Measurements from ENCODE around the gene OR13J1.

The OR13J1 gene

DNA sequence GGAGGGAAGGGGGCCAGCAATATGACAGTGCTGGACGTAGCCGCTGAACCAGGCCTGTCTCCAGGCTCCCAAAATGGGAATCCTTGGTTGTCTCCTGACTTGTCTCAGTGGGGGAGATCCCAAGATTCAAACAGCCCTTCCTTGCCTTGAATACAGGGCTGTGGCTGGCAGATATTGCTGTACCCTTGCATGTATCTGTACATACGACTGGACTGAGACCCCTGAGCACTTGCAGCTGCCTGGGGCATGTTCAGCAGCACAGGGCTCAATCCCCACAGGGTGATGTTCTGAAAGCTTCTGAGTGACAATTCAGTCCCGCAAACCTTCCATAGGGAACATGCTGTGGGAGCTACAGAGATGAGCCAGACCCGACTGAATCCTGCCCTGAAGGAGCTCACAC is 13.3 kb downstream of the OR13J1 start:
- H3K9me3 ChIP-seq (ENCODE audit: insufficient read depth, low read length), result no peaks in the 10 kb centered on the region
- no peaks in the 10 kb centered on the region for H3K27me3 ChIP-seq (ENCODE audit: low read length)
- H3K4me3 ChIP-seq (ENCODE audit: insufficient read depth, low read length, poor library complexity, severe bottlenecking), result no peak overlapping the region
- TF ChIP-seq, protein P1, sequence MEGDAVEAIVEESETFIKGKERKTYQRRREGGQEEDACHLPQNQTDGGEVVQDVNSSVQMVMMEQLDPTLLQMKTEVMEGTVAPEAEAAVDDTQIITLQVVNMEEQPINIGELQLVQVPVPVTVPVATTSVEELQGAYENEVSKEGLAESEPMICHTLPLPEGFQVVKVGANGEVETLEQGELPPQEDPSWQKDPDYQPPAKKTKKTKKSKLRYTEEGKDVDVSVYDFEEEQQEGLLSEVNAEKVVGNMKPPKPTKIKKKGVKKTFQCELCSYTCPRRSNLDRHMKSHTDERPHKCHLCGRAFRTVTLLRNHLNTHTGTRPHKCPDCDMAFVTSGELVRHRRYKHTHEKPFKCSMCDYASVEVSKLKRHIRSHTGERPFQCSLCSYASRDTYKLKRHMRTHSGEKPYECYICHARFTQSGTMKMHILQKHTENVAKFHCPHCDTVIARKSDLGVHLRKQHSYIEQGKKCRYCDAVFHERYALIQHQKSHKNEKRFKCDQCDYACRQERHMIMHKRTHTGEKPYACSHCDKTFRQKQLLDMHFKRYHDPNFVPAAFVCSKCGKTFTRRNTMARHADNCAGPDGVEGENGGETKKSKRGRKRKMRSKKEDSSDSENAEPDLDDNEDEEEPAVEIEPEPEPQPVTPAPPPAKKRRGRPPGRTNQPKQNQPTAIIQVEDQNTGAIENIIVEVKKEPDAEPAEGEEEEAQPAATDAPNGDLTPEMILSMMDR (IDR thresholded peaks at IDR 0.05; ENCODE audit: insufficient read depth, low read length, poor library complexity, severe bottlenecking), result no peak
- no peak for TF ChIP-seq EZH2phosphoT487 (conservative IDR thresholded peaks at IDR 0.05; ENCODE audit: low read length)
- H3K9me2 ChIP-seq (replicated peaks; ENCODE audit: insufficient read depth, low read length), result no peaks in the 10 kb centered on the region
- no peaks in the 10 kb centered on the region for H3K36me3 ChIP-seq (ENCODE audit: low read length)
- no peak overlapping the region for H3K27ac ChIP-seq (ENCODE audit: low read depth, low read length)
- no peaks in the 10 kb centered on the region for H3F3A ChIP-seq (ENCODE audit: insufficient read depth)
- H2AFZ ChIP-seq (ENCODE audit: low read depth, low read length, severe bottlenecking), result no peak overlapping the region
- H3K9ac ChIP-seq (ENCODE audit: low read length), result no peak overlapping the region
- H3K79me2 ChIP-seq (ENCODE audit: insufficient read depth, low read length), result no peaks in the 10 kb centered on the region
- H4K20me1 ChIP-seq (ENCODE audit: low read depth, low read length), result no peaks in the 10 kb centered on the region
- H3K4me2 ChIP-seq (ENCODE audit: low read depth, low read length, poor library complexity, severe bottlenecking), result no peak overlapping the region

DNA sequence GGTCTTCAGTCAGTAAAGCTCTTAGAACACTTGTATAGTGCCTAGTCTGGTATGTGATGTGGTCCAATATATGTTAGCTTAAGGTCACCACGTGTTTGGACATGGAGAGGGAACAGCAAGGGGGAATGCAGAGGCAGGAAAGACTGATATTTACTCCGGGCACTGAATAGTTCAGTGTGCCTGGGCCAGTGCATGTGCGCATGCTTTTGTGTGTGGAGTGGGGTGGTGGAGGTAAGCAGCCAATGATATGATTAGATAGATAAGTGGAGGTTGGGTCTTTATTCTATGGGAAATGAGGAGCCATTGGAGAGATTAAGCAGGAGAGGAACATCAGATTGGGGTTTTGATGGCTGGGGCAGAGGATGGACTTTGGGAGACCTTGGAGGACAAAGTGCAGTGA is 14.0 kb downstream of the OR13J1 start:
- Histone ChIP-seq H3K79me2 (ENCODE audit: insufficient read depth, low read length) (no peaks in the 10 kb centered on the region), H4K20me1 (ENCODE audit: low read depth, low read length) (no peaks in the 10 kb centered on the region), H3K9me3 (ENCODE audit: insufficient read depth, low read length) (no peaks in the 10 kb centered on the region), H3K4me2 (ENCODE audit: low read depth, low read length, poor library complexity, severe bottlenecking) (no peak overlapping the region), H3K9ac (ENCODE audit: low read length) (no peak overlapping the region), H3K9me2 (replicated peaks; ENCODE audit: insufficient read depth, low read length) (no peaks in the 10 kb centered on the region), H3F3A (ENCODE audit: insufficient read depth) (no peaks in the 10 kb centered on the region), H3K27me3 (ENCODE audit: low read length) (no peaks in the 10 kb centered on the region), H3K4me3 (ENCODE audit: insufficient read depth, low read length, poor library complexity, severe bottlenecking) (no peak overlapping the region), H3K36me3 (ENCODE audit: low read length) (no peaks in the 10 kb centered on the region), H3K27ac (ENCODE audit: low read depth, low read length) (no peak overlapping the region), H2AFZ (ENCODE audit: low read depth, low read length, severe bottlenecking) (no peak overlapping the region)
- TF ChIP-seq, protein P1 (IDR thresholded peaks at IDR 0.05; ENCODE audit: insufficient read depth, low read length, poor library complexity, severe bottlenecking), result no peak
- TF ChIP-seq EZH2phosphoT487 (conservative IDR thresholded peaks at IDR 0.05; ENCODE audit: low read length), result no peak

DNA sequence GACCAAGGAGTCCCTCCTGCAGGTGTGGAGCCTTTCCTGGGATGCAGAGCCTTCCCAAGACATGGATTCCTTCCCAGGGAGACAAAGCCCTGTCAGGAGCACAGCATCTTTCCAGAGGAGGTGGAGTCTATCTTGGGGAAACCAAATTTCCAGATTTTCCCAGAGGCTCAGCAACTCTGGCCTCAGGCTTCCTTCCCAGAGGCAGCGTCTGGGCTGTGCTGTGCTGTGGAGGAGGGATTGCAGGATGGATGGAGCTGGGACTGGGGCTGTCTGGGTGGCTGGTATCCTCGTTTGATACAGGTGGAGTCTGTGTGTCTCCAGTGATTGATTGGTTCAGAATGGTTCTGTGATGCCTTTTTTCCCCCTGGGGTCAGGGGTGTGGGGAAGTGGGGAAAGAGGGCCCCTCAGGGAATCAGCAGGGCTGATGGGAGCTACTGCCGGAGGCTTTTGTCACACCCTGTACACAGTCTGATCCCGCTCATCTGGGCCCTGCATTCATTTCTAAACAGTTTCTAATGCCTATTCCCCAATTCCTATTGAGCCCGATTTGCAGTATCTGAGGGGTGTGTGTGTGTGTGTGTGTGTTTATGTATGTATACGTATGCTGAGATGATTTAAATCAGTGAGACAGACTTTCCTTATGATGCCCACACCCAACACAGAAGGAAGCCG is 16.0 kb downstream of the OR13J1 start:
- Histone ChIP-seq H3K4me3 (ENCODE audit: insufficient read depth, low read length, poor library complexity, severe bottlenecking) (no peak overlapping the region), H4K20me1 (ENCODE audit: low read depth, low read length) (no peaks in the 10 kb centered on the region), H2AFZ (ENCODE audit: low read depth, low read length, severe bottlenecking) (no peak overlapping the region), H3K9me3 (ENCODE audit: insufficient read depth, low read length) (no peaks in the 10 kb centered on the region), H3F3A (ENCODE audit: insufficient read depth) (no peaks in the 10 kb centered on the region), H3K4me2 (ENCODE audit: low read depth, low read length, poor library complexity, severe bottlenecking) (no peak overlapping the region), H3K27ac (ENCODE audit: low read depth, low read length) (no peak overlapping the region), H3K9ac (ENCODE audit: low read length) (no peak overlapping the region), H3K79me2 (ENCODE audit: insufficient read depth, low read length) (no peaks in the 10 kb centered on the region), H3K36me3 (ENCODE audit: low read length) (no peaks in the 10 kb centered on the region), H3K27me3 (ENCODE audit: low read length) (no peaks in the 10 kb centered on the region), H3K9me2 (replicated peaks; ENCODE audit: insufficient read depth, low read length) (no peaks in the 10 kb centered on the region)
- TF ChIP-seq EZH2phosphoT487 (conservative IDR thresholded peaks at IDR 0.05; ENCODE audit: low read length), result no peak
- TF ChIP-seq, protein P1 (IDR thresholded peaks at IDR 0.05; ENCODE audit: insufficient read depth, low read length, poor library complexity, severe bottlenecking), result no peak

Data from SU-DHL-6 (cell line).